GM21619 (cell line): ENCODE results near the gene KIF26B.

Source experiments
- ATAC-seq: cut with Tn5 transposase; IDR thresholded peaks from one replicate; pipeline ENCODE4 v1.9.1; 2021; ENCODE audit not compliant: unreplicated experiment

Gene KIF26B

DNA sequence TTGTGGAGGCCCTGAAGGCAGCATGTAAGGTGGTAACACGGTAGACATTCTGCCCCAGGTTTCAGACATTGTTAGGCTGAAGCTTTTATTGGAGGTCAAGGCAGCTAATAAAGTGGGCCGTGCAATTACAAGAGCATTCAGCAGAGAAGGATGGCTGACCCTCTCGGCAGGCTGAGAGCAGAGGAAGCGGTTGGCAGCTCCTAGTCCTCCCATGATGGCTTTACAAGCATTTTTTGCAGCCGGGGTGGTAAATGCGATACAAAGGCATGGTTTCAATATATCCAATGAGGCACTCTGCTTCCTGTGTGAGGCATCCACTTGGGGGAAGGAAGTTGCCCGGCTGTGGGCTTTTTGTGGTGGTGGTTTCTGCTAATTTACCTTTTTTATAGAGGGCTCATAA, 14.6 kb downstream of the KIF26B start:
- no peak for ATAC-seq

DNA sequence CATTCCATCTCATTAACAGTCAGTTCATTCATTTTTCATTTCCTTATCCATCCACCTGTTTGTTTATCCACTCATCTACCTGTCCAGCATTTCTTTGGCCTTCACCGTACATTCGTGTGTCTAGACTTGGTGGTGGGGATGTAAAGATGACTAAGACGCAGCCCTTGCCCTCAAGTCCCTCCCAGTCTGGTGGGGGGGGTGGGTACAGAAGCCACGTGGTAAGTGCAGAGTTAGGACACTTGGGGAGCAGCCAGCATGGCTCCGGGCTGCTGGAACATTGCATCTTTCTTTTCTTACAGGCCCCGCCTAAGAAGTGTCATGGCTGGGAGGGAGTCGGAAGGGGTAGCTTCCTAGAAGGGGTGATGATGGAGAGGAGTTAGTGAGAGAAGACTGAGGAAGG, 17.2 kb downstream of the KIF26B start:
- no peak for ATAC-seq

DNA sequence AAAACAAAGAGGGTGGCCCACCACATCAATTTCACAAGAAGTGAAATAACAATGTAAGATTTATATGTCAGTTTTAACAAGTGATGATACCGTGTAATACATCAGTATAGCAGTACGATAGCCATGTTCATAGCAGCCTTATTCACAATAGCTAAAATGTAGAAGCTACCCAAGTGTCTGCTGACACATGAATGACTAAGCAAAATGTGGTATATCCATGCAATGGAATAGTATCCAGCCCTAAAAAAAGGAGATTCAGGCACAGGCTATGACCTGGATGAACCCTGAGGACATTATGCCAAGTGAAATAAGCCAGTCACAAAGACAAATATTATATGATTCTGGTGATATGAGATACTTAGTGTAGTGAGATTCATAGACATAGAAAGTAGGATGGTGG, 18.0 kb downstream of the KIF26B start:
- ATAC-seq = no peak

DNA sequence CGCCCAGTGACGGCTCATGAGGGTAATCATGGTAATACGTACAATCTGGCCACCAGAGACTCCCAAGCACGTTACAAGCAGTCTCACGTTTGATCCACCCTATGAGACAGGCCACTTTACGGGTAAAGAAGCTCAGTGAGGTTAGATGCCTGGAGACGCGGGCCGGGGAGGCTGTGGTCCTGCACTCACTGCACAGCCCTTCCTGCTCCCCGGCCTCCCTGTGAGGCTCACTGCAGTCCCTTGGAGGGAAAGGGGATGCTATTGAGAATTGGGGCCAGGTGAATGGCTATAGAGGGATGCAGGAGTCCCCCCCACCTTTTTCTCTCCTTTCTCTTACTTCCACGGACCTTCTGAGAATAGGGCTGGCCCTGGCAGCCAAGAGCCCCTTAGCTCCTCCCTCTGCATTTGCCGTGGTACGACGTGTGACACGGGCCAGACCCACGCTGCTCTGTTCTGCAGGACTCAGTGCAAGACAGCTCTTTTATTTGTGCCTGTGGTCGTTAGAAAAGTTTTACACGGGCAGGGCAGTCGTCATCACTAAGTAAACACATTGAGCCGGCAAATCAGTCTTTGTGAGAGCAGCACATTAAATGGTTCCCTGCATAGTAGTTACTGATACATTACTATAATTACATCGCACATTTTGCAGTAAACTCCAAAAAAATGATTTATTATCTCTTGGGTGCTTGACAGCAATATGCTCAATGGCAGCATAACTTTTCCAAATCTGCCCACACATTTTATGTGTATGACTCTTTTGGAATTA, 18.8 kb downstream of the KIF26B start:
- ATAC-seq = no peak

DNA sequence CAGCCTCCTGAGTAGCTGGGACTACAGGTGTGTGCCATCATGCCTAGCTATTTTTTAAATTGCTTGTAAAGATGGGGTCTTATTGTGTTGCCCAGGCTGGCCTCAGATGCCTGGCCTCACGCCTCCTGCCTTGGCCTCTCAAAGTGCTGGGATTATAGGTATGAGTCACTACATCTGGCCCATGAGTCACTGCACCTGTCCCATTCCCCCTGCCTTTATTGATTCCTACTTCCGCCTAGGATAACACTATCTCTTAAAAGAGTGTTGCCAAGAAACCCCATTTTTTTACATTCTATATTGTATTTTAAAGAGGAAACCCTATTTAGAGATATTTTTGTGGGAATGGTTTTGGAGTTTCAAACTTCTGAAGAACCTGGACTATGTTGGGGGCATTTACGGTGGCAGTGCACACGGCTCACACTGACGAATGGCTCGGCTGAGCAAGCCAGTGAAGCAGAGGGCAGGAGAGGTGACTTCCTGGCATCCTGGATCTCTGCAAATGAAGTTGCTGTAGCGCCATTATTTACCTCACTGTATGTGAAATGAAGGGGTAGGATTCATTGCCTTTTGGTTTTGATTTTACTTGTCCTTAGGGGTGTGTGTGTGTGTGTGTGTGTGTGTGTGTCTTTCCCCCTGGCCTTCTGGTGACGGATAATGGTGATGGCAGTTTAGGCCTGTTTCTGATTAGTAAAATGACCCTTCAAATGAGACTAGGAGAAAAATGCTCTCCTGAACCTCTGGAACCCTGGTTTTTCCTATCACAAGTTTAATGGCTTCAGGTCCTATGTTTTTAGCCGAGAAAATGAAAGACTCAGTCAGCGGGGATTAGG, 22.5 kb downstream of the KIF26B start:
- no peak for ATAC-seq

DNA sequence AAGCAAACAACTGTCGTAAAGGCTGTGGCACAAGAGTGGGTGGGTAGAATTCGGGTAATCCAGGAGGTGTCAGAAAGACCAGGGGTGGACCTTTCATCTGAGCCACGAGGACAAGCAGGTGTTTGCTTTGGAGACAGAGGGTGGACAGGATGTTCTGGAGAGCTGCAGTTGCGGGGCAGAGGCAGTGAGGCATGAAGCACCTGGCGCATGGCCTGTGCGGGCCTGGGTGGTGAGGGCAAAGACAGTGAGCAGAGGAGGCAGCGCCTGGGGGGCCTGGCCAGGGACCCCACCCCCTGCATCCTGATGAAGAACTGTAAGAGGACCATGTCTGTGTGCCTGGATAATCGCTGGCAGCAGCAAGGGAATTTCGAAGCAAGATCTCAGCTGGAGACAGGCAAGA, 24.9 kb downstream of the KIF26B start:
- no peak for ATAC-seq

DNA sequence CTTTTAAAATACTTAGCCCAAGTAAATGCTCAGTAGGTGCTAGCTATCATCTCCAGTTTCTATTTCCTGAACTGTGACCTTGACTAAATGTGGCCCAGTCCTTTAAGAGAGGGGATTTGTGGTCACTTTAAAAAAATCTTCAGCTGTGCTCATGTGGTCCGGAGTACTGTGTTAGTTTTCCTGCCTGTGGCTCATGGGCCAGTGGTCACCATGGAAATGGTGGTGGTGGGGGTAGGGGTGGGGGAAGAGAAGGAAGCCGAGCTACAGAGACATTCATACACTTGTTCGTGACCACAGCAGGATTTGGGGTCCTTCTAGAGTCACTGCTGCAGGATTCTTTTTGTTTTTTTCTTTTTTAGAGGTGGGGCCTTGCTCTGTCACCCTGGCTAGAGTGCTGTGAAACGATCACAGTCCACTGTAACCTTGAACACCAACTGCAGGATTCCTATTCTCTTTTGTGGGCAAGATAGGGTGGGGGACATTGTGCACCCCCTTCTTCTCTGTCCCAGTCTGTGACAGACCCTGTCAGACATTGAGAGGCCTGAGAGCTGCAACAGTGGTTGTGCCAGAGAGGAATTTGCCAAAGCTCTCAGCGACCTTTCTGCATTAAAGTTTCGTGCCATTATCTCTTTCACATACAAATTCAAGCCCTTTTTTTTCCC, 25.8 kb downstream of the KIF26B start:
- no peak for ATAC-seq

DNA sequence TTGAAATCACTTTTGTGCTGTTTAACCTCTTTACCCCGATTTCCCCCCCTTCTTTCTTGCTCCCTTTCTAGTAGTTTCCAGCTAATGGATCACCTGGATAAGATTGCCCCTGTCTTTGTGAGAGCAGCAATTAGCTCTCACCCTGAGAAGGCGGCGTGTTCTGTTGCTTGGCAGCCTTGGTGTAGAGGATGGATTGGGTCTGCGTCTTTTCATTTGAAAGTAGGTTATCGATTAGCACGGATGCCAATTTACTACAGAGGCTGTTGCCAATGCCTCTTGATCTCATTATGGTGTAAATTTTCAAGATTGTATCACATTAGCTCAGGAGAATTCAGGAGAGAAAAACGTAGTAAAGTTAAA, 26.4 kb downstream of the KIF26B start:
- ATAC-seq = no peak

DNA sequence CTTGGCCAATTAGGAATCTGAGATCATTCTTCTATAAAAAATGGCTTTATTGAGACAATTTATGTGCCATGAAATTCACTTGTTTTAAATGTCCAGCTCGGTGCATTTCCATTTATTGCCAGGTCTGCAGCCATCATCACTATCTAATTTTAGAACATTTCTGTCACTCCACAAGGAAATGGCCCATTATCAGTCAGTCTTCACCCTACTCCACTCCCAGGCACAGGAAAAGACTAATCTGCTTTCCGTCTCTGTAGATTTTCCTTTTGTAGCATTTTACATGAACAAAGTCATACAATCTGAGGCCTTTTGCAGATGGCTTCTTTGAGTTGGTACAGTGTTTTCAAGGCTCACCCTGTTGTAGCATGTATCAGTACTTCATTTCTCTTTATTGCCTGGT, 27.2 kb downstream of the KIF26B start:
- no peak for ATAC-seq

DNA sequence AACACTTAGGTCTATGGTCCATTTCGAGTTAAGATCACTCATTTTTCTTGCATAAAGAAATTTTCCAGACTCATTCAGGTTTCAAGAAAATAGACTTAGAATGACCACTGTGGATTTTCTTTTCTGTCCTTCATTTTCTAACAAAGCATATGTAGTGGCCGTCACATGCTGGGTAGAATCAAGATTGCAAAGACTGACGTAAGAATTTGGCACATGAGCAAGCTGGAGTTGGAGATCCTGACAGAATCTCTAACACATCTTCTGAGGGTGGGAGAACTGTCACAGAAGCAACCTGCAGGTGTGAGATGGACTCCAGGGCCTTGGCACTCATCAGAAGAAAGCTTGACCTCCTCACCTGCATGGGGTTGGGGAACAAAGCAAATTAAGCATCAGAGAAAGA, 28.6 kb downstream of the KIF26B start:
- ATAC-seq = no peak

DNA sequence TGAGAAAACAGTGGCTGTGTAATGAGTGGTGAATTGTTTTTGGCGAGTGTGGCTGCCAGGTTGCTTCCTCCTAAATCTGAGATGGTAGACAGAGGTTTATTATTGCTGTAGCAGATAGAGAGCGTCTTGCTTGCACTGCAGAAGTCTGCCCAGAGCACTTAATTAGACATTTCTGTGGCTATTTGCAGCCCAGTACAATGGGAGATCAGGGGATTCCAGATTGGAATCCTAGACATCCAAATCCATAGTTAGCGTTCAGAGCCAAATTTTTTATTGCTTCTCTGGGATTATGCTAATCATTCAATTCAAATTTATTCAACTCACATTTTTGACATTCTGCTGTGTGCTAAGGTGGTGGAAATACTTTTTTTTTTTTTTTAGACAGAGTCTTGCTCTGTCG, 30.0 kb downstream of the KIF26B start:
- no peak for ATAC-seq

DNA sequence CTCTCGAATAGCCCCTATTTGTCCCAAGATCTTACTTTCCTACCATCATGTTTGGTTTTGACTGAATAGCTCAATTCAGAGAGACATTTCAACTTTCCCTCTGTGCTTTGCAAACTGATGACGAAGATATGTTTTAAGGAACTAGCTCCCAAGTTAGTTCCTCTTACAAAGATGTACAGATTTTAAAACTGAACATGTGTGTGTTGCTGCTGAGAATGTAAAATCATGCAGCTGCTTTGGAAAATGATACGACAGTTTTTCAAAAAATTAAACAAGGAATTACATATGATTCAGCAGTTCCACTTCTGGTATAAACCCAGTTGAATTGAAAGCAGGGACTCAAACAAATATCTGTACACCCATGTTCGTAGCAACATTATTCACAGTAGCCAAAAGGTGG, 33.6 kb downstream of the KIF26B start:
- ATAC-seq = no peak

DNA sequence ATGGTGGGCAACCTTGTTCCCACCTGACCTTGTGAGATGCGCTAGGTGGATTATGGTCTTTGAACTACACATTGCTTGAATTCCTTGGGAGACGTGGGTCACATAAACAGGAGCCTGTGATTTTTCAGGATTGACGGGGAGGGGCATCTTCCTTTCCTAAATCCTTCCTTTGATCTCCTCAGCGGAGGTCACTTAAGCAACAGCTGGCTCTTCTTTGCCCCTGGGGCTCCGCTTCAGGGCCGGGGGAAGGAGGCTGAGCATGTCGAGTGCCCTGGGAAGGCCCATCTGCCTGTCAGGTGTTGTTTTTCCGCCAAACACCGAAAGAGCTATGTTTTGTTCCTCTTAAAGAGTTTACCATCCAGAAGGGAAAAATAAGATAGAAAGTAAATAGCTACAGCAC, 40.6 kb downstream of the KIF26B start:
- no peak for ATAC-seq

DNA sequence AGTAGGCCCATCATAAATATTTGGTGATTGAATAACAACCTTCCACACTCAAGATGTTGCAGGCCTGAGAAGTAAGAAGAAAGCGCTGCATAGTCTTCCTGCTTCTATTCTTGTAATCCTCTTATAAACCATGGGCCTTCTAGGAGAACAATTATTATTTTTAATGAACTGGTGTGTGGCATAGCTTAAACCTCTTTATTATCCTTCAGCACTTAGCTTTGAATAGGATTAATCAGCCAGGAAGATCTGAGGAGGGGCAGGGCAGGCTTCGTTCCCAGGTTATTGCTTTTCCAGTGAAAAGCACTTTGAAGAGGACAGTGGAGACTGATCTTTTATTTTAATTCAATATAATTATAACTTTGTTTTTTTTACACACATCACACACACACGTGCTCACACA, 42.3 kb downstream of the KIF26B start:
- no peak for ATAC-seq

DNA sequence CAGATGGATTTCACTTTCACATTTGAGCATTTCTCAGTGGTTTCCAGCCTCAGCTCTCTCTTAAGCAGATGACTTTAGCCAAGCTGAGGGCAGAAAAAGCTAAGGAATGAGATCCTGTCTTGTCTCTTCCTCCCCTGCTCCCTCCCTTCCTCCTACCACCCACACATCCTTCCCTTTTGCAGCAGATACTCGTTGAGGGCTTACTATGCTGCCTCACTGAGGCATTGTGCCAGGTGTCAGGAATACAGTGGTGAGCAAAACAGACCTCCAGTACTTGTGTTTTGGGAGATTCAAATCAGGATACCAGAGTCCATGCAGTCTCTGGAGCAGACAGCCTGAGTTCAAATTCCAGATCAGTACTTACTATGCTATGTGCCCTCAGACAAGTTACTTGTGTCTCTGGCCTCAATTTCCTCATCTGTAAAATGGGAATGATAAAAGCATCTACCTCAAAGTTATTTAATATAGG, 43.2 kb downstream of the KIF26B start:
- ATAC-seq = no peak

DNA sequence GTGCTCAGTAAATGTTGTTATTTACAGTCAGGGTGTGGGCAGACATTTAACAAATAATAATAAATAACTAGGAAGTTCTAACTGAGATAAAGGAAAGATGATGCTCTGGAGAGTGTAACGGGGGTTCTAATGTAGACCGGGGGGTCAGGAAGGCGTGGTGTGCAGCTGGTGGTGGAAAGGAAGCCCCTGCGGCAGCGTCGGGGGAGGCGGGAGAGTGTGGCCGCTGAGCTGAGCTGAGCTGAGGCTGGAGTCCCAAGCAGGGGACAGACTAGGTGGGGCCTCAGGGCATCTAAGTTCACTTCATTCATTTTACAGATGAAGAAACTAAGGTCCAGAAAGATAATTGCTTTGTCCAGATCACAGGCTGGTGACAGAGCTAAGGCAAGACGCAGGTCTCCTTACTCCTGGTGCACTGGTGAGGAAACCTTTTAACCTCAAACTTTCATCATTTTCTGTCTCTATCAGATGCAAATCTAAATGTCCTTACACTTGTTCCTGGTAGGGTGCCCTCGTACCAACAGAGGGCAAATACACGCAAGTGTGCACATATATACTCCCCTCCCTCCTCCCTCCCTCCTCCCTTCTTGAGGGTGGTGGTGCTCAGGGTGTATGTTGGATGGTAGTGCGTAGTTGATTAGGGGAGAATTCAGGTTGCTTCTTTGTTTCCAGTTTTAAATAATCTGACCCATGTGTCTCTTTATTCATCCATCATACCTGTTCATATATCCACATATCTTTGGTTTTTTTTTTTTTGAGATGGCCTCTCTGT, 44.1 kb downstream of the KIF26B start:
- ATAC-seq = no peak

DNA sequence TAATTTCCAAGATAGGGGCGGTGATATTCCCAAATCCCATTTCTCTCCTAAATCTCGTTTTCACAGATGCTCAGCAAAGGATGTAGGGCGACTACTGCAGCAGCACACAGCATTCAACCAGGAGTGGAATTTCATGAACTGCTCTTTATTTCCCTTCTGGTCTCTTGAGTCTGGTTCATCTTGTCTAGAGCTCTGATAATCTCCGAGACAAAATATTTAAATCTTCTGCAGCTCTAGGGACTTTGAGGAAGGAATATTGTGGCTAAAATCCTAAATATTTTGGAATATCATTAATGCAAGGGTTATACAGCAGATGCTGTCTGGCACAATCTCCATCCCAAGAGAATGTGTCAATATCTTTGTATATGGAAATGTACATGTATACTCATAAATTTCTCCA, 45.4 kb downstream of the KIF26B start:
- ATAC-seq = no peak

DNA sequence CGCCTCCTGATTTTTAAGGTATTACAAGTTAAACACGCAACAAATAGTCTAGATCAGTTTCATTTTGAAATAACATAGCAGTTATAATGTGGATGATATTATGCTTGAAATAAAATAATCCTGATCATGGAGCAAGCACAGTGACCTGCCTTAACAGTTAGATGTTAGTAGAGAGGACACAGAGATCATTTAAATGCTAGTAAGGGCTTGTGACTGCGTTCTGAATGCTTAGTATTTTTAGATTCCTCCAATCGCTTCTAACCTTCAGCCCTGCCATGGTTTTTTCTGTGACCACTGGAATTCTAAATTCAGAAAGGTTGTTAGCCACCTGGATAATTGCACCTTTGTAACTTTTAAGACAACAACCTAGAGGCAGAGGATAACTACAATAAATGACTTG, 46.4 kb downstream of the KIF26B start:
- ATAC-seq = no peak

DNA sequence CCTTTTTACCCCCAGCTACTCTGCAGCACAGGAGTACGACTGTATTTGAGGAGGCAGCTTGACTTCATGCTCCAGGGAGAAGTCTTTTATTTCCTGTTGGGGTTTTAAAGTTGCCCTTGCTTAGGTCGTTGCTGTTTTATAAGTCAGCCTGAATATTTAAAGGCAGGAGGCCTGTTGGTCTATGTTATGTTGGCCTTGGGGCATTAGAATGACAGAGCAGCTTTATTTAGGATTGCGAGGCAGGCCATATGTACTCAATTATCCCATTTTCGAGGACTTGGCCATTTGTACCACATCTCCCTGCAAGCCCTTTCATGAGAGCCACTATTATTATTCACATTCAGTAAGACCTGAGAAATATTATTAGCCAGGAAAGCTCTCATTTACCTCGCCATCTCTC, 47.0 kb downstream of the KIF26B start:
- no peak for ATAC-seq

DNA sequence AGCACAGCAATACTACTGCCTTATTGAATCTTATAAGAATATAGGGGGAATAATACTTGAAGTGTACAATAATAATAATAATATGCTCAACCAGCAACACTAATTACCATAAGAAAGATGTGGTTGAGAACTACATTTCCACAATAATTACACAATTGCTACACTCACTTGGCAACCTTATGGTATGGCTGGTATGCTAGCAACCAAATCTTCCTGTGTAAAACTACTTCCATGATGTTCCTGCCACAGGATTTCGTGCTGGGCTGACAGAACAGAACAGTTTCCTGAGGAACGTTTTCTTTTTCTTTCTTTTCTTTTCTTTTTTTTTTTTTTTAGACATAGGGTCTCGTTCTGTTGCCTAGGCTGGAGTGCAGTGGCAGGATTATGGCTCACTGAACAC, 50.6 kb downstream of the KIF26B start:
- no peak for ATAC-seq

DNA sequence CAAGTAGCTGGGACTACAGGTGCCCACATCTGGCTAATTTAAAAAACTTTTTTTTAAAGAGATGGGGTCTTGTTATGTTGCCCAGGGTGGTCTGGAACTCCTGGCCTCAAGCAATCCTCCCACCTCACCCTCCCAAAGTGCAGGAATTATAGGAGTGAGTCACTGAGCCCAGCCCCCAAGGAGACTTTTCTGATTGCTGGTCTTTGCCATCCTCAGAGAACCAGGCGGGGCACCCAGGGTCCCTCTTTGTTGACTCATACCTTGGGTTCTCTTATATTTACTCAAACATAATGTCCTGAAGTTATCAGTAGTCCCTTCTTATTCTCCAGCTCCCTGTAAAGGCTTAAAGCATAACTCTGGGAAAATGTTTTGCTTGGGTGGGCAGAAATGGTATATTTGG, 51.1 kb downstream of the KIF26B start:
- ATAC-seq = no peak
